H9 (cell line): ENCODE data around the gene ZSCAN18. TPM values are rescaled to one million over a fixed set of nuclear protein-coding genes. Genes with fewer than 3 reads are reported as not detected.

ENCODE experiments used
- DNase-seq: peaks from one replicate; pipeline ENCODE4 v3.0.0-alpha.2; 2017
- H2AFZ ChIP-seq: one replicate; pipeline ENCODE4 v1.6.1; 2013; ENCODE audit warnings: mild to moderate bottlenecking, low read length, control low read depth, moderate library complexity
- H2AK5ac ChIP-seq: 2 replicates; pipeline ENCODE4 v1.6.1; 2013; ENCODE audit warnings: low read length, control low read depth, mixed read lengths; ENCODE audit not compliant: insufficient read length
- H2BK120ac ChIP-seq: one replicate; pipeline ENCODE4 v1.6.1; 2013; ENCODE audit warnings: low read depth, mild to moderate bottlenecking, low read length, control low read depth, inconsistent platforms; ENCODE audit not compliant: poor library complexity, severe bottlenecking
- H2BK12ac ChIP-seq: 2 replicates; pipeline ENCODE4 v1.6.1; 2013; ENCODE audit warnings: low read length, control low read depth, mixed read lengths, low read depth; ENCODE audit not compliant: insufficient read length
- H2BK15ac ChIP-seq: 2 replicates; pipeline ENCODE4 v1.6.1; 2013; ENCODE audit warnings: low read depth, low read length, control low read depth
- H2BK20ac ChIP-seq: one replicate; pipeline ENCODE4 v1.6.1; 2013; ENCODE audit warnings: low read depth, mild to moderate bottlenecking, low read length, control low read depth, inconsistent platforms; ENCODE audit not compliant: poor library complexity, severe bottlenecking
- H2BK5ac ChIP-seq: 2 replicates; pipeline ENCODE4 v1.6.1; 2013; ENCODE audit warnings: low read length, control low read depth, mixed read lengths; ENCODE audit not compliant: insufficient read length
- H3K14ac ChIP-seq: 2 replicates; pipeline ENCODE4 v1.6.1; 2013; ENCODE audit warnings: low read length, control low read depth; ENCODE audit not compliant: insufficient read depth
- H3K18ac ChIP-seq: 2 replicates; pipeline ENCODE4 v1.6.1; 2013; ENCODE audit warnings: low read depth, mild to moderate bottlenecking, mixed read lengths, low read length, control low read depth; ENCODE audit not compliant: insufficient read length
- H3K23ac ChIP-seq: 2 replicates; pipeline ENCODE4 v1.6.1; 2013; ENCODE audit warnings: low read length, control low read depth, mixed read lengths, low read depth; ENCODE audit not compliant: insufficient read length
- H3K23me2 ChIP-seq: 2 replicates; pipeline ENCODE4 v1.6.1; 2013; ENCODE audit warnings: low read depth, mild to moderate bottlenecking, mixed read lengths, low read length, control low read depth; ENCODE audit not compliant: insufficient read length, poor library complexity, severe bottlenecking
- H3K27ac ChIP-seq: 2 replicates; pipeline ENCODE4 v1.5.1; 2013; ENCODE audit warnings: low read length, control low read depth, mixed read lengths, low read depth; ENCODE audit not compliant: insufficient read length
- H3K27me3 ChIP-seq: 2 replicates; pipeline ENCODE4 v1.6.1; 2013; ENCODE audit warnings: low read length, control low read depth, inconsistent platforms; ENCODE audit not compliant: insufficient read depth
- H3K4ac ChIP-seq: 2 replicates; pipeline ENCODE4 v1.6.1; 2013; ENCODE audit warnings: low read depth, mild to moderate bottlenecking, control low read depth, inconsistent platforms, low read length, moderate library complexity
- H3K4me1 ChIP-seq: 2 replicates; pipeline ENCODE4 v1.6.1; 2013; ENCODE audit warnings: low read length, control low read depth, inconsistent platforms; ENCODE audit not compliant: insufficient read depth
- H3K4me2 ChIP-seq: 2 replicates; pipeline ENCODE4 v1.6.1; 2013; ENCODE audit warnings: low read length, control low read depth, mixed read lengths; ENCODE audit not compliant: insufficient read length, insufficient read depth
- H3K56ac ChIP-seq: 2 replicates; pipeline ENCODE4 v1.6.1; 2013; ENCODE audit warnings: low read depth, mild to moderate bottlenecking, mixed read lengths, low read length, control low read depth; ENCODE audit not compliant: insufficient read length
- H3K79me1 ChIP-seq: 2 replicates; pipeline ENCODE4 v1.6.1; 2013; ENCODE audit warnings: low read depth, mild to moderate bottlenecking, moderate library complexity, low read length, control low read depth, inconsistent platforms; ENCODE audit not compliant: insufficient read depth, poor library complexity, severe bottlenecking
- H3K79me2 ChIP-seq: 2 replicates; pipeline ENCODE4 v1.6.1; 2013; ENCODE audit warnings: low read length, control low read depth, inconsistent platforms; ENCODE audit not compliant: insufficient read depth
- H3K9ac ChIP-seq: 2 replicates; pipeline ENCODE4 v1.6.1; 2013; ENCODE audit warnings: low read length, control low read depth, mixed read lengths; ENCODE audit not compliant: insufficient read length; ENCODE audit errors: extremely low read depth
- H3K9me3 ChIP-seq: one replicate; pipeline ENCODE4 v1.6.1; 2013; ENCODE audit warnings: low read depth, low read length, inconsistent platforms; ENCODE audit not compliant: control insufficient read depth
- H3T11ph ChIP-seq: one replicate; pipeline ENCODE4 v1.6.1; 2013; ENCODE audit warnings: mild to moderate bottlenecking, low read length, control low read depth, inconsistent platforms
- H4K20me1 ChIP-seq: one replicate; pipeline ENCODE4 v1.6.1; 2013; ENCODE audit not compliant: control insufficient read depth, insufficient read length, insufficient read depth
- H4K5ac ChIP-seq: 2 replicates; pipeline ENCODE4 v1.6.1; 2013; ENCODE audit warnings: low read depth, mild to moderate bottlenecking, mixed read lengths, low read length, control low read depth; ENCODE audit not compliant: insufficient read length
- H4K8ac ChIP-seq: replicated peaks from 2 replicates; pipeline ENCODE4 v1.6.1; 2013; ENCODE audit warnings: low read length, control low read depth, mixed read lengths, low read depth; ENCODE audit not compliant: insufficient read length
- H4K91ac ChIP-seq: 2 replicates; pipeline ENCODE4 v1.6.1; 2013; ENCODE audit warnings: low read depth, mild to moderate bottlenecking, moderate library complexity, mixed read lengths, low read length, control low read depth; ENCODE audit not compliant: insufficient read length
- H3K27ac Mint-ChIP-seq, 3 experiments: 2 replicates in 2 of 3; 3 replicates in 1 of 3; pipeline ENCODE4 v1.8.0; 2020 to 2021; ENCODE audit warnings: mixed read lengths in 3 of 3, mild to moderate bottlenecking in 1 of 3, moderate library complexity in 1 of 3
- H3K27me3 Mint-ChIP-seq: 2 replicates; pipeline ENCODE4 v1.8.0; 2021; ENCODE audit warnings: low read depth, mild to moderate bottlenecking, moderate library complexity, mixed read lengths
- H3K36me3 Mint-ChIP-seq, 3 experiments: 2 replicates in 2 of 3; 3 replicates in 1 of 3; pipeline ENCODE4 v1.8.0; 2020 to 2021; ENCODE audit warnings: low read depth in 3 of 3, mixed read lengths in 3 of 3; ENCODE audit not compliant: insufficient read depth in 1 of 3
- H3K4me1 Mint-ChIP-seq, 2 experiments: 2 replicates each; pipeline ENCODE4 v1.8.0; 2020; ENCODE audit warnings: mixed read lengths in 2 of 2
- H3K4me3 Mint-ChIP-seq, 2 experiments: 2 replicates in 1 of 2; 3 replicates in 1 of 2; pipeline ENCODE4 v1.8.0; 2020 to 2021; ENCODE audit warnings: mild to moderate bottlenecking in 2 of 2, mixed read lengths in 2 of 2, moderate library complexity in 1 of 2
- H3K9me3 Mint-ChIP-seq, 2 experiments: 2 replicates in 1 of 2; 3 replicates in 1 of 2; pipeline ENCODE4 v1.8.0; 2020; ENCODE audit warnings: mild to moderate bottlenecking in 2 of 2, mixed read lengths in 2 of 2, moderate library complexity in 1 of 2
- WGBS: extraction: QIAGEN DNeasy Blood & Tissue Kit; methylation state at CpG from one replicate; pipeline ENCODE4 v1.1.7; 2013; ENCODE audit warnings: missing lambda C conversion rate, low lambda C conversion rate, mixed read lengths; ENCODE audit not compliant: insufficient read length; ENCODE audit errors: extremely low coverage; 5-methylcytosine and 5-hydroxymethylcytosine counted together
- total RNA-seq: library from RNA; stranded (reverse); gene quantifications from 2 replicates; pipeline ENCODE4 v1.2.1, GENCODE V29; 2021
- TF ChIP-seq, protein P1 (sequence below): fragments of 200-600 bp; sonication (generic); conservative IDR thresholded peaks from 3 replicates; pipeline ENCODE4 v1.8.0; 2021; ENCODE audit warnings: antibody characterized with exemption, mild to moderate bottlenecking

Gene ZSCAN18
- total RNA-seq, 1 experiment from 2014 or later = 40.1 TPM

DNA sequence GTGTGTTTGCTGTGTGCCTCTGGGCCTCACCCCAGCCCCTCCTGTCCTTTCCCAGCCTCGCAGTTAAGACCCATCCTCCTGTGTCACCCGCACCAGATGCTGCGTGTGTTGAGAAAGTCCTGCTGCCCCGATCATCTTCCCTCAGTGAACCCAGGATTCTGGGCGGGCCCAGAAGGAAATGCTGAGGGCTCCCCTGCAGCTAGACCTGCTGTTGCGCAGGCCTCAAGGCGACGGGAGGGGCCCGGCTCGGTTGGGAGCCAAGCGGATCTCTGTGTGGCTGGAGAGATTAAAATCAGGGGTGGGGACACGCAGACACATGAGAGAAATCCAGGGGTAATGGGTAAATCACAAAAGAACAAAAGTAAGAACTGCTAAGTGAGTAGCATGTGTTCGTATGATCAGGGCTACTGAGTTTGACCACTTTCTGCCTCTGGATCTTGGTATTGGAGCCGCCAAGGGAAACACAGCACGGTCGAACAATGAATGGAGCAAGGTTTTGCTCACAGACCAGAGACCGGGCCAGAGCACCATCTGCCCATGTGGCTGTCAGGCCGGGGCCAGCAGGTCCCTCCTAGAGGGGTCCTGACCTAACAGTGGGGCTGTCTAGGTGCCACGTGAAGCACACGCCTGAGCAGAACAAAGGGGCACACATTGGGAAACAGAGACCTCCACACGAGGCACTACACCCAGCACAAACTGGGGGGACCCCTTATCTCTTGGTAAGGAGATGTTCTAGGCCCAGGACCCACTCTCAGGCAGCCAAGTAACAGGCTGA is 57.1 kb downstream of the ZSCAN18 start:
- H2BK5ac ChIP-seq = no peak overlapping the region
- H3K27ac ChIP-seq = no peak overlapping the region
- no peak overlapping the region for H3K9ac ChIP-seq
- no peak overlapping the region for H2AFZ ChIP-seq
- H4K5ac ChIP-seq = no peak overlapping the region
- H3K4ac ChIP-seq = no peak overlapping the region
- H3K4me1 Mint-ChIP-seq = peaks cover 2 to 14% of the 10 kb centered on the region in 2 experiments
- H3K56ac ChIP-seq = no peak overlapping the region
- H3K14ac ChIP-seq = no peak overlapping the region
- H4K91ac ChIP-seq = no peak overlapping the region
- no peak for DNase-seq
- H2BK12ac ChIP-seq = no peak overlapping the region
- no peak overlapping the region for H2BK20ac ChIP-seq
- H3K4me1 ChIP-seq = no peaks in the 10 kb centered on the region
- H3K23me2 ChIP-seq = no peaks in the 10 kb centered on the region
- H2BK120ac ChIP-seq = no peak overlapping the region
- no peak overlapping the region for H3K18ac ChIP-seq
- no peak overlapping the region for H3K4me2 ChIP-seq
- no peaks in the 10 kb centered on the region for H3K79me1 ChIP-seq
- H3K36me3 Mint-ChIP-seq = peaks cover 6 to 23% (median 11%) of the 10 kb centered on the region in 3 experiments; a peak in 6 of 7 replicates
- H3K4me3 Mint-ChIP-seq = no peak overlapping the region
- peaks cover 7% of the 10 kb centered on the region for H3K9me3 ChIP-seq
- no peak overlapping the region for H3K27ac Mint-ChIP-seq
- H3K23ac ChIP-seq = no peak overlapping the region
- no peaks in the 10 kb centered on the region for H4K20me1 ChIP-seq
- no peak overlapping the region for H3T11ph ChIP-seq
- no peaks in the 10 kb centered on the region for H3K79me2 ChIP-seq
- TF ChIP-seq, protein P1, sequence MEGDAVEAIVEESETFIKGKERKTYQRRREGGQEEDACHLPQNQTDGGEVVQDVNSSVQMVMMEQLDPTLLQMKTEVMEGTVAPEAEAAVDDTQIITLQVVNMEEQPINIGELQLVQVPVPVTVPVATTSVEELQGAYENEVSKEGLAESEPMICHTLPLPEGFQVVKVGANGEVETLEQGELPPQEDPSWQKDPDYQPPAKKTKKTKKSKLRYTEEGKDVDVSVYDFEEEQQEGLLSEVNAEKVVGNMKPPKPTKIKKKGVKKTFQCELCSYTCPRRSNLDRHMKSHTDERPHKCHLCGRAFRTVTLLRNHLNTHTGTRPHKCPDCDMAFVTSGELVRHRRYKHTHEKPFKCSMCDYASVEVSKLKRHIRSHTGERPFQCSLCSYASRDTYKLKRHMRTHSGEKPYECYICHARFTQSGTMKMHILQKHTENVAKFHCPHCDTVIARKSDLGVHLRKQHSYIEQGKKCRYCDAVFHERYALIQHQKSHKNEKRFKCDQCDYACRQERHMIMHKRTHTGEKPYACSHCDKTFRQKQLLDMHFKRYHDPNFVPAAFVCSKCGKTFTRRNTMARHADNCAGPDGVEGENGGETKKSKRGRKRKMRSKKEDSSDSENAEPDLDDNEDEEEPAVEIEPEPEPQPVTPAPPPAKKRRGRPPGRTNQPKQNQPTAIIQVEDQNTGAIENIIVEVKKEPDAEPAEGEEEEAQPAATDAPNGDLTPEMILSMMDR = no peak
- no peak overlapping the region for H2AK5ac ChIP-seq
- H3K27me3 ChIP-seq = no peaks in the 10 kb centered on the region; the same call in 1 of the 2 replicates
- H4K8ac ChIP-seq = no peak overlapping the region
- H3K27me3 Mint-ChIP-seq = peaks cover 31% of the 10 kb centered on the region
- H2BK15ac ChIP-seq = no peak overlapping the region
- H3K9me3 Mint-ChIP-seq = peaks cover 63 to 79% of the 10 kb centered on the region in 2 experiments
- no CpG with 5 or more reads among the region's 21 CpGs for WGBS
